ENCODE results near the gene SLC6A11. TPM values are rescaled to one million over a fixed set of nuclear protein-coding genes. Genes with fewer than 3 reads are reported as not detected.

The SLC6A11 gene
- total and polyA plus RNA-seq, 2 donors: 0.05 to 0.18 TPM

GRCh38 chr3:10887015-10887414 is 71.0 kb downstream of the SLC6A11 start:
- WGBS: 96% methylated on average over 1 of the region's 1 CpG
- H3K4me1 ChIP-seq (ENCODE audit: control insufficient read depth in 2 of 2, insufficient read depth in 2 of 2, low read length in 2 of 2): no peaks in the 10 kb centered on the region
- H3K27ac ChIP-seq (ENCODE audit: low read depth in 1 of 2, low read length in 1 of 2): no peak overlapping the region
- H3K27me3 ChIP-seq (ENCODE audit: control insufficient read depth in 2 of 2, insufficient read depth in 1 of 2, low read length in 1 of 2): no peaks in the 10 kb centered on the region
- H3K4me3 ChIP-seq (ENCODE audit: low read length in 2 of 2): no peak overlapping the region
- no peaks in the 10 kb centered on the region for H3K36me3 ChIP-seq (ENCODE audit: control insufficient read depth in 2 of 2, insufficient read depth in 2 of 2, low read length in 1 of 2)
- DNase-seq (ENCODE audit: low read depth in 6 of 9, low spot score in 9 of 9): no peak
- H3K9me3 ChIP-seq (ENCODE audit: control insufficient read depth in 2 of 2, insufficient read depth in 1 of 2, low read length in 1 of 2): peaks cover 0 to 4% of the 10 kb centered on the region in 2 donors

GRCh38 chr3:10888518-10889090 is 72.6 kb downstream of the SLC6A11 start:
- Histone ChIP-seq H3K36me3 (ENCODE audit: control insufficient read depth in 2 of 2, insufficient read depth in 2 of 2, low read length in 1 of 2) (no peaks in the 10 kb centered on the region), H3K4me1 (ENCODE audit: control insufficient read depth in 2 of 2, insufficient read depth in 2 of 2, low read length in 2 of 2) (no peaks in the 10 kb centered on the region), H3K4me3 (ENCODE audit: low read length in 2 of 2) (no peak overlapping the region), H3K9me3 (ENCODE audit: control insufficient read depth in 2 of 2, insufficient read depth in 1 of 2, low read length in 1 of 2) (peaks cover 0 to 4% of the 10 kb centered on the region in 2 donors), H3K27ac (ENCODE audit: low read depth in 1 of 2, low read length in 1 of 2) (no peak overlapping the region), H3K27me3 (ENCODE audit: control insufficient read depth in 2 of 2, insufficient read depth in 1 of 2, low read length in 1 of 2) (no peaks in the 10 kb centered on the region)
- no peak for DNase-seq (ENCODE audit: low read depth in 6 of 9, low spot score in 9 of 9)
- 15% methylated on average over 3 of the region's 3 CpGs for WGBS

GRCh38 chr3:10889206-10889960 is 73.4 kb downstream of the SLC6A11 start:
- H3K4me1 ChIP-seq (ENCODE audit: control insufficient read depth in 2 of 2, insufficient read depth in 2 of 2, low read length in 2 of 2): no peaks in the 10 kb centered on the region
- no peak overlapping the region for H3K27ac ChIP-seq (ENCODE audit: low read depth in 1 of 2, low read length in 1 of 2)
- H3K36me3 ChIP-seq (ENCODE audit: control insufficient read depth in 2 of 2, insufficient read depth in 2 of 2, low read length in 1 of 2): no peaks in the 10 kb centered on the region
- H3K4me3 ChIP-seq (ENCODE audit: low read length in 2 of 2): no peak overlapping the region
- no peak for DNase-seq (ENCODE audit: low read depth in 6 of 9, low spot score in 9 of 9)
- H3K9me3 ChIP-seq (ENCODE audit: control insufficient read depth in 2 of 2, insufficient read depth in 1 of 2, low read length in 1 of 2): peaks cover 0 to 4% of the 10 kb centered on the region in 2 donors
- 94% methylated on average over 2 of the region's 2 CpGs for WGBS
- no peaks in the 10 kb centered on the region for H3K27me3 ChIP-seq (ENCODE audit: control insufficient read depth in 2 of 2, insufficient read depth in 1 of 2, low read length in 1 of 2)

- Histone ChIP-seq H3K4me1 (ENCODE audit: control insufficient read depth in 2 of 2, insufficient read depth in 2 of 2, low read length in 2 of 2) (no peaks in the 10 kb centered on the region), H3K9me3 (ENCODE audit: control insufficient read depth in 2 of 2, insufficient read depth in 1 of 2, low read length in 1 of 2) (peaks cover 0 to 4% of the 10 kb centered on the region in 2 donors), H3K27ac (ENCODE audit: low read depth in 1 of 2, low read length in 1 of 2) (no peak overlapping the region), H3K36me3 (ENCODE audit: control insufficient read depth in 2 of 2, insufficient read depth in 2 of 2, low read length in 1 of 2) (no peaks in the 10 kb centered on the region), H3K27me3 (ENCODE audit: control insufficient read depth in 2 of 2, insufficient read depth in 1 of 2, low read length in 1 of 2) (no peaks in the 10 kb centered on the region), H3K4me3 (ENCODE audit: low read length in 2 of 2) (no peak overlapping the region)
- DNase-seq (ENCODE audit: low read depth in 6 of 9, low spot score in 9 of 9): no peak
- 85% methylated on average over 1 of the region's 1 CpG for WGBS
Measured at GRCh38 chr3:10890665-10891064, 74.6 kb downstream of the SLC6A11 start.

GRCh38 chr3:10892622-10893021 is 76.6 kb downstream of the SLC6A11 start:
- Histone ChIP-seq H3K36me3 (ENCODE audit: control insufficient read depth in 2 of 2, insufficient read depth in 2 of 2, low read length in 1 of 2) (no peaks in the 10 kb centered on the region), H3K4me3 (ENCODE audit: low read length in 2 of 2) (no peak overlapping the region)
- WGBS: 87% methylated on average over 5 of the region's 5 CpGs

GRCh38 chr3:10901296-10901945 is 85.4 kb downstream of the SLC6A11 start:
- 86% methylated on average over 13 of the region's 13 CpGs for WGBS
- no peak for DNase-seq (ENCODE audit: low read depth in 6 of 9, low spot score in 9 of 9)
- Histone ChIP-seq H3K4me3 (ENCODE audit: low read length in 2 of 2) (no peak overlapping the region), H3K4me1 (ENCODE audit: control insufficient read depth in 2 of 2, insufficient read depth in 2 of 2, low read length in 2 of 2) (no peaks in the 10 kb centered on the region), H3K9me3 (ENCODE audit: control insufficient read depth in 2 of 2, insufficient read depth in 1 of 2, low read length in 1 of 2) (no peaks in the 10 kb centered on the region), H3K27me3 (ENCODE audit: control insufficient read depth in 2 of 2, insufficient read depth in 1 of 2, low read length in 1 of 2) (no peaks in the 10 kb centered on the region), H3K27ac (ENCODE audit: low read depth in 1 of 2, low read length in 1 of 2) (no peak overlapping the region), H3K36me3 (ENCODE audit: control insufficient read depth in 2 of 2, insufficient read depth in 2 of 2, low read length in 1 of 2) (no peaks in the 10 kb centered on the region)

More at GRCh38 chr3:10892622-10893021, 76.6 kb downstream of the SLC6A11 start:
- DNase-seq (ENCODE audit: low read depth in 6 of 9, low spot score in 9 of 9): no peak
- Histone ChIP-seq H3K27ac (ENCODE audit: low read depth in 1 of 2, low read length in 1 of 2) (no peak overlapping the region), H3K27me3 (ENCODE audit: control insufficient read depth in 2 of 2, insufficient read depth in 1 of 2, low read length in 1 of 2) (no peaks in the 10 kb centered on the region), H3K9me3 (ENCODE audit: control insufficient read depth in 2 of 2, insufficient read depth in 1 of 2, low read length in 1 of 2) (peaks cover 0 to 4% of the 10 kb centered on the region in 2 donors), H3K4me1 (ENCODE audit: control insufficient read depth in 2 of 2, insufficient read depth in 2 of 2, low read length in 2 of 2) (no peaks in the 10 kb centered on the region)

- Histone ChIP-seq H3K9me3 (ENCODE audit: control insufficient read depth in 2 of 2, insufficient read depth in 1 of 2, low read length in 1 of 2) (peaks cover 0 to 2% of the 10 kb centered on the region in 2 donors), H3K4me1 (ENCODE audit: control insufficient read depth in 2 of 2, insufficient read depth in 2 of 2, low read length in 2 of 2) (no peaks in the 10 kb centered on the region), H3K36me3 (ENCODE audit: control insufficient read depth in 2 of 2, insufficient read depth in 2 of 2, low read length in 1 of 2) (no peaks in the 10 kb centered on the region), H3K4me3 (ENCODE audit: low read length in 2 of 2) (no peak overlapping the region), H3K27me3 (ENCODE audit: control insufficient read depth in 2 of 2, insufficient read depth in 1 of 2, low read length in 1 of 2) (no peaks in the 10 kb centered on the region), H3K27ac (ENCODE audit: low read depth in 1 of 2, low read length in 1 of 2) (no peak overlapping the region)
- DNase-seq (ENCODE audit: low read depth in 6 of 9, low spot score in 9 of 9): no peak
- 93% methylated on average over 1 of the region's 1 CpG for WGBS
Measured at GRCh38 chr3:10907262-10907661, 91.2 kb downstream of the SLC6A11 start.

- H3K36me3 ChIP-seq (ENCODE audit: control insufficient read depth in 2 of 2, insufficient read depth in 2 of 2, low read length in 1 of 2): no peaks in the 10 kb centered on the region
- H3K4me3 ChIP-seq (ENCODE audit: low read length in 2 of 2): no peak overlapping the region
- DNase-seq (ENCODE audit: low read depth in 6 of 9, low spot score in 9 of 9): no peak
- 66% methylated on average over 3 of the region's 3 CpGs for WGBS
- H3K27ac ChIP-seq (ENCODE audit: low read depth in 1 of 2, low read length in 1 of 2): no peak overlapping the region
- H3K9me3 ChIP-seq (ENCODE audit: control insufficient read depth in 2 of 2, insufficient read depth in 1 of 2, low read length in 1 of 2): peaks cover 0 to 2% of the 10 kb centered on the region in 2 donors
- H3K27me3 ChIP-seq (ENCODE audit: control insufficient read depth in 2 of 2, insufficient read depth in 1 of 2, low read length in 1 of 2): no peaks in the 10 kb centered on the region
- H3K4me1 ChIP-seq (ENCODE audit: control insufficient read depth in 2 of 2, insufficient read depth in 2 of 2, low read length in 2 of 2): no peaks in the 10 kb centered on the region
Measured at GRCh38 chr3:10910367-10910766, 94.3 kb downstream of the SLC6A11 start.

- DNase-seq (ENCODE audit: low read depth in 6 of 9, low spot score in 9 of 9): no peak
- 92% methylated on average over 2 of the region's 2 CpGs for WGBS
- no peaks in the 10 kb centered on the region for H3K36me3 ChIP-seq (ENCODE audit: control insufficient read depth in 2 of 2, insufficient read depth in 2 of 2, low read length in 1 of 2)
- H3K4me3 ChIP-seq (ENCODE audit: low read length in 2 of 2): no peak overlapping the region
- H3K9me3 ChIP-seq (ENCODE audit: control insufficient read depth in 2 of 2, insufficient read depth in 1 of 2, low read length in 1 of 2): peaks cover 0 to 2% of the 10 kb centered on the region in 2 donors
- no peak overlapping the region for H3K27ac ChIP-seq (ENCODE audit: low read depth in 1 of 2, low read length in 1 of 2)
- H3K4me1 ChIP-seq (ENCODE audit: control insufficient read depth in 2 of 2, insufficient read depth in 2 of 2, low read length in 2 of 2): no peaks in the 10 kb centered on the region
- no peaks in the 10 kb centered on the region for H3K27me3 ChIP-seq (ENCODE audit: control insufficient read depth in 2 of 2, insufficient read depth in 1 of 2, low read length in 1 of 2)
Measured at GRCh38 chr3:10911350-10912002, 95.4 kb downstream of the SLC6A11 start.
